NCI-H774 (cell line): ENCODE data around the gene AKAP7.

Source experiments
- DNase-seq: peaks from one replicate; lab custom pipeline; 2025; lab: John Stamatoyannopoulos, UW

The AKAP7 gene

DNA sequence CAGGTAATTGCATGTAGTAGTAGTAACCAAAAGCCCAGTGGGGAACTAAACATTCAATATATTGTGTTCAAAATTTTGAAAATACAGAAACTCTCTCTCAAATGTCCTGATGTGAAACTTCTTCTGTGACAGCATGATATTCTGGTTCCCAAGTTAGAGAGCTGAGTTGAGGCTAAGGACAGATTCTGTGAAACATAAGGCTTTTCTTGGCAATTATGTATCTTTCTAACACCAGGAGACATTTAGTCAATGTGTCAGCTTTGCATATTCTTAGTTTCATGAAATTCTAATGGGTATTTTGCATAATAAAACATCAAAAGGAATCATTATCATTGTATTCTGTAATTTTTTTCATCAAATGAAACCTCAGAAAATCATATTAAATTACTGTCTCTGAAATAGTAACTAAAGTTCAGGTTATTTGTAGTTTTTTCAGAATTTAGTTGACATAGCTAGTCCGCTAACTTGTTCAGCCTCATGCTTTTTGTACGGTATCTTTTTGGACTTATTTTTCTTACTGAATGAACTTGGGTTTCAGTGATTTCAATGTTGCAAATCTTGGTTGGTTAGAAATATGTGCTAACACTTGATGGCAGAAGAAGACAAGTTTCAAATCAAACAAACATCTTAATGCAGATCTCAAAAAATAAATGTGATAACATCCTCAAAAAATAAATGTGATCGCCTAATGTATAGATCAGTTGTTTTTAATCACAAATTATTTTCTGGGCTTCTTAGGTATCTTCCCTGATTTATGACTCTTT lies 70.4 kb downstream of the AKAP7 start:
- no peak for DNase-seq

DNA sequence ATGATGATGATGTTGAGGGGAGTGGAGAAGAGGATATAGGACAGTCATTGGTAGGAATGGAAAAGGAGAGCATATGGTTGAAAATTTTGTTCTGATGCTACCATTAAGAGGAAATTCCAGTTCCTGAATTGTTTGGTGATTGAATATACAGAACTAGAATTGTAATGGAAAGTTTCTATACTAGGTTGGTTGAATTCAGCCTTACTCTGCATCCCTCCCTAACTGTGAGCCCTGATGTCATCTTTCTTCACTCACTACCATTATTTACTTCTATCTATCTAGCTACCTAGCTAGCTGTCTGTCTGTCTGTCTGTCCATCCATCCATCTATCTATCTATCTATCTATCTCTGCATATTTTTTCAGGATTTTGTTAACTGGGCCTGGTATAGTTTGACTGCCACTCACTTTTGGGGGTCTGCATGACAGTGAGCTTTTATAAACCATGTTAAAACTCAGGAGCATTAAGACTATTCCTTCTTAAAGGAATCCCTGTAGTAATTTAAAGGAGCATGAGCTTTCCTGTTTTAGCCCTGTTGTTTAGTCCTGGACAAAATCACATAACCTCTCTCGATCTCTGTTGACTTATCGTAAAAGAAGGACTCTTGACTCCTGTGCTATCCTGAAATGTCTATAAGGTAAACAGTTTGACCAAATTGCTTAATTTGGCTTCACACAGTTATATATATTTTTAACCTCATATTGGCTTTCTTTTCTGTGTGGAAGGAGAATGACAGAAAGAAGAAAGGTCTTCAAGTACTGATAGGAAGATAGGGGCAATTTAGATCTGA lies 71.4 kb downstream of the AKAP7 start:
- DNase-seq: no peak

DNA sequence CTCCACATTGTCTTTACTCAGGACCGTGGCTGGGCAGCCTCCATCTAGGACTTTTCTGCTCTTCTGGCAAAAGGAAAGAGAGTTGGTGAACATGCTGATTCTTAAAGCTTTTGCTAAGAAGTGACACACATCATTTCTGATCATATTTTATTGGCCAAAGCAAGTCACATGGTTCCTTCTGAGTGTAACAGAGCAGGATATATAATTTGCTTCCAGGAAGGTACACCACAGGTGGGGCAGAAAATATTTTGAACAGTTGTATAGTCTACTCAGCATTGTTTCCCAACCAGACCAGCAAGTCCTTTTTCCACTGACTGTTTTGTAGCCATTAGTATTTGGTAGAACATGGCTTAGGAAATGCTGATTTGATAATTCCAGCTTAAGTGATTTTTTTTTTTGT lies 73.5 kb downstream of the AKAP7 start:
- DNase-seq: no peak

DNA sequence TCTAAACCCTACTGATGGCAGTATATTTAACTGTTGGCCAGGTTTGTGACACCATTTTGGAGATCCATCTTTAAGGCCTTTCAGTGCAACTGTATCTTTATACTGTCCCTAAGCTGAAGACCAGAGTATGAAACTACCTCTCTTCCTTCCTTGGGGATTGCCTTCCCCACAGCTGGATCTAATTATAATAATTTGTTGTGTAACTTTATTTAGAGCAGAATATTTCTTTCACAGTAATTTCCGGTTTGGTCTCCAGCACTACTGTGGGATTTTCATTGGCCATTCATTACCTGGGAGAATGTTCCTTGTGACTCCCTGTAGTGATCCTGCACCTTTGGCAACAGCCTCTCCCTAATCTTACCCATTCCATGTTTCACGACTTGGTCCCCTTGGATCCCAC lies 75.2 kb downstream of the AKAP7 start:
- no peak for DNase-seq

DNA sequence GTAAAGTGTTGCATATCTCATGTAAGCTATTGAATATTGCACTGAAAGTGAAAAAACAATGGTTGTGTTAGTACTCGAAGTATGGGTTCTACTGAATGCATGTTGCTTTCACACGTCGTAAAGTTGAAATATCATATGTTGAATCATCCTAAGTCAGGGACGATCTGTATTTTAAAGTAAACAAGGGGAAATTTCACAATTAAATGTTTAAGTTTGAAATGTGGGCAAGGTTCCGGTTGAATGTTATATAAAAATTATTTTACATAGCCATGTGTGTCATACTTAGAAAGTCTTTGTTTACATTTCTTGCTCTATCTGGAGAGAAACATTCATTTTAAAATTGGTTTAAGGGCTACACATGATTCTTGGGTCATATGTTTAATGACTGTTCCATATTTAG lies 76.8 kb downstream of the AKAP7 start:
- DNase-seq: no peak

DNA sequence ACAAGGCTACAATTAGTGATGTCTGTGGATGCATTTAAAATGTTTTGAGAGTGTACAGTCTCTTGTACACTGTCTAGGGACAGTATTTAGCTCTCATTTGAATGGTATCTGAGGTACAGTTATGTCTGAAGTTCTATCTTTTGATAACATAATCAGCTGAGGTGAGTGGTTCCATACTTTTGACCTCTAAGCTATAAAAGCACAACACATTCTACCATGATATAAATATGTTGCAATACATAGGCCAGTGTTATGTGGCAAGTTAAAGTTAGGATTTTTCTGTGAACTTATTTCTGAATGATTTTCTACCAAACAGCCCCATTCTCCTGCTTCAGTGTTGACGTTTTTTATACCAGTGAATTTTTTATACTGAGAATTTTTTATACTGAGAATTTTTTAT lies 77.6 kb downstream of the AKAP7 start:
- no peak for DNase-seq

DNA sequence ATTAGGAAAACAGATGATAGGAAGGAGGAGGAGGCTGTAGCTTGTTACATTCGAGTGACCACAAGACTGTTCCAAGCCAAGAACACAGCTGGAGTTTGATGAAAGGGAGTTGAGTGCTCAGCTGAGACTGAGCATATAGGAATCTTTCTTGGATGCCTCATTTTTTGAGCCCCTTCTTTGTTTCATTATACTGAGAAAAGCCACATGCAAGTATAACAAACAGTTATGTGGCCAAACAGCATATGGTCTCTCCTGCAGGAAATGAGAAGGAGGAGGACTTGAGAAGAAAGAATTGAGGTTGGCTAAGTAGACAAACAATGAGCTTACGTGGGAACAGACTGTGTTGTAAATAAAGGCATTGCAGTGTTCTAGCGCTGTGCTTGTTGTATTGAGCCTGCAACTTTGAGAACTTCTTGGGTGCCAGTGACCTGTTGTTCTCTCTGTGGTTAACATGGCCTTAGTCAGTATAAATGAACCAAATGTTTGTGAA lies 78.3 kb downstream of the AKAP7 start:
- DNase-seq: no peak

DNA sequence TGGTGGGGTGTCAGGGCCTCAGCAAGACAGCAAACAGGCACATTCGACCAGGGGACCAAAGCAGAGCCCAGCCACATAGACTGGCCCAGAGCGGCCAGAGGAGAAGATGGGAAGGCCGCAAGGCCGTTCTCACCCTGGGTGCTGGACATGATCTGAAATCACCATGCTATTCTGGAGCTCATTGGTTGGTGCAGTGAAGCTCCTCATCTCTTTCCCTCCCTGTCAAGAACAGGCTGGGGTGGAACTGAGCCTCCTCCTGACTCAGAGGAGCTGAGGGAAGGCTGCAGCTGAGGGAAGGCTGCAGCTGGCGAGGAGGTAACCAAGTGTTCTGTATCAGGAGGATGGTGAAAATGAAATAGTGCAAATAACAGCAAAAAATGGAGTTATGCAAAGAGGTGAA lies 80.0 kb downstream of the AKAP7 start:
- DNase-seq: no peak

DNA sequence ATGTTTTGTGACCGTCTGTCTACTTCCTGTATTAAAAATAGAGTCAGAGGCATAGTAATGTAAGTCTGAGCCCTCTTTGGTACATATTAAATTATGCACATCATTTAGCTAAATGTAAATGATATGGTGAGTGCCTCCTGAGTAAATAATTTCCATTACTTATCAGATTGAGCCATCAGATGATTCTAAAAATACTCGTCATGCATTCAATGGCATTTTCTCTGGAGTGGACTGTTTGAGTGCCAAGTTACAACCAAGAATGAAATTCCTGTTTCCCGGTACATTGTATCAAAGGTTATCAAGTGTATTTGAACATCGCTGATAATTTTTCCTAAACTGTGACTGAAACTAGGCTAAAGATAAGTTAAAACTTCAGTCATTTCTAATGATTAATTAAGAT lies 81.0 kb downstream of the AKAP7 start:
- no peak for DNase-seq

DNA sequence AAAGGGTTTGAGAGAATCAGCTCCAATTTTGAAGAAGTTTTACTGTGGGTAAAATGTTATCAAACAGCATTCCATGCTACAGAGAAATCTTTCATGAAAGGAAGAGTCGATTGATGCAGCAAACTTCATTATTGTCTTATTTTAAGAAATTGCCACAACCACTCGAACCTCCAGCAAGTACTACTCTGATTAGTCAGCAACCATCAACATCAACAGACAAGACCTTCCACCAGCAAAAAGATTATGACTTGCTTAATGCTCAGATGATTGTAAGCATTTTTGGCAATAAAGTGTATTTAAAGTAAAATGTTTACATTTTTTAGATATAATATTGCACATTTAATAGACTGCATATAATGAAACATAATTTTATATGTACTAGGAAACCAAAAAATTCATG lies 87.5 kb downstream of the AKAP7 start:
- no peak for DNase-seq

DNA sequence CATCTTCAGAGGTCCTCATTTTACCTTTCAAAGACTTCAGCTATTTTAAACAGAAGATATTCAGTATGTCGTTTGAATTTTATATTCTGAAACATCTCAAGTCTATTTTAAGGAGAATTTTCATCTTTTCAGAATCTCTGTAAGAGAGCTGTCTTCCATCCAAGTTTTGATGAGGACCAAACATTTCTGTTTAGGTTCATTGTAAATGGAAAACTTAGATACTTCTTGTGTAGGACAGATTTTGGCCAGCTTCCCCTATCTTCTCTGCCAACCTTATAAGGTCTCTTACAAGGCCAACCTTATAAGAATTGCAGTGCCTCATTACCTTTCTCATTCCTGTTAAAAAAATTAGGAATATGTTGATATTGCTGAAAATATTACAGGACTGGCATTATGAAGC lies 88.1 kb downstream of the AKAP7 start:
- no peak for DNase-seq

DNA sequence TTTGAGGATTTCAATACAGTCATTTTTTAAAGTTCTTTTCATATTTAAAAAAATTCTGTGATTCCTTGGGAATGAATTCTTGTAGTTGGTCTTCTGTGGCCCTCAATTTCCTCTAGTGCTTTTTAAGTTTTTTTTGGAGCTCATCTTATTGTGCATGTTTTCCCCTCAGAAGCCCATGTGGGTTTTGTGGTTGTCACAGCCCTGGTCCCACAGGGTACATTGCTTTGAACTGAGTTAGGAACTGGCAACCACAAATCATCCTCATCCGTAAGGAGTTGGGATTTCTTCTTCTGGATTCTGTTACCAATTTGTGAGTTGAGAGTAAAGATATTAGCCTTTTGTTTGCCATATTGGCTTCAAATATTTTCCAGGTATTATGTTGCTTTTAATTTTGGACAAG lies 89.9 kb downstream of the AKAP7 start:
- DNase-seq: no peak

DNA sequence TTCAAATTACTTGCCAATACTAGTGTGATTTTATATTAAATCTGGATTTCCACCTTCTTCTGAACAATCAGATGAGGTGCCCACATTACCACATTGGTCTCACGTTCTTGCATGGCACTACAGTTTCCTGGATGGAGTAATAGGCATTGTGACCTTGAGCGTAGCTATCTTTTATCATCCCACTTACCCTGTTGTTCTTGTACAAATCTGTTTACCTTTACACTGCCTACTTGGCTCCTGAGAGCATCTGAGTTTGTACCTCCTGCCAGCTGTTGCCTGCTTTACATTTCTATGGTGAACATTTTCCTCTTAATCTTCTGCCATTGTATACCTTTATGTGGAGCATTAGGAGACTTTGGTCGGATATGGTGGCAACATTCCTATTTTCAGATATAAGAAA lies 90.7 kb downstream of the AKAP7 start:
- no peak for DNase-seq

DNA sequence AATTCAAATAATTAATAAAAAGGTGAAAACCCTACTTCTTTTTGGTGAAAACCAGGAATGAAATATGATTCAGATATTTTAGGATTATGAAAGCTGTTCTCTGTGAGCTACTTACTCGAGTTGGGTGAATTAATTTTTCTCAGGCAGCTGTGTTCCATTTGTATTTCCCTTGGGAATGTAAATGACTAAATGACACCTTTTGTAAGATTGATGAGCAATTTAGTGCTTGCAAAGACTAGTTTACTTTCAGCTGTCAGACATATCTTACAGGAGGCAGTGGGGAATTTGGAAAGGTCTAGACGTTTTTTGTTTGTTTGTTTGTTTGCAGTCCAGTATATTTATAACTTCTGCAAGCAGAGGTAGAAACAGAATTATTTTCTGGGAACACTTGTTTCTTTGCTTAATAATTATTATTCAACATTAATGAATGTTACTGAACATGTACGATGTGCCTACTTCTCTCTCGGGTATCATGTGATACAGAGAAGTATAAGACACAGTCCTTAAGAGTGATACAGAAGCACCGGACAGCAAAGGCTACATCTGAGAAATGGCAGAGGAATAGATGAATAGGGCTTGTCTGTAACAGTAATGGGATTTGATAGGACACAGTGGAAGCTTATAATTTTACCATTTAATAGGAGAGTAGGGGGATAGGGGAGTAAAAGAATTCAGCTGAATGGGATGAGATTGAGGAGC lies 91.3 kb downstream of the AKAP7 start:
- no peak for DNase-seq

DNA sequence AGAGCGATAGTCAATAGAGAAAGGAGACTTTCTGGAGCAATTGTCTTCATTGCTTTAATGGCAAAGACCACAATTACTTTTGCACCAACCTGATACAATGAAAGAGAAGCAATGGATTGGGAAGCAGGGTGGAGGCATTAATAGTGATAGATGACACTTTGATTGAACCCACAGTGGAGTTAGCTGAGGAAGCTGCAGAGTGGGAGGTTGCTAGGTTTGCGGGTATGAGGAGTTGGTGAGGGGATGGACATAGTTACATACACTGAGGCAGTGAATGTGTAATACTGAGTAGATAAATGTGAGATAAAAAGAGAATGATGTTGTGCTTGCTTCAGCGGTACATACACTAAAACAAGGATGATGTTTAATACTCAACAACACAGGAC lies 91.9 kb downstream of the AKAP7 start:
- no peak for DNase-seq

DNA sequence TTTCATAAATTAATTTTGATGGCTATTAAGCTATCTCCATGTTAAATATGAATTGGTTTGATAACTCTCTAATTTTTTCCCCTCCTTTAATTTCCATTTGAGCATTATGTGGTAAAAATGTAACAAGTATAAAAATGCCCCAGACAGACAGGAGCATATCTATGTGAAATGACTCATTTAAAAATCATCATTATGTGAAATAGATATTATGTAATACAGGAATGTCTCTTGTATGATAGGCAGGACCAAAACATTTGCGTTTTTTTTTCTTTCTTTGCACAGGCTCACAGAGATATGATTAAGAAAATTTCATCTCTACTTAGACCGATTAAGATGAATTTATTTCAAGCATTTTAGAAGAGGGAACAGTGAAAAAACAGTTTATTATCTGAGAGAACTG lies 95.8 kb downstream of the AKAP7 start:
- no peak for DNase-seq

DNA sequence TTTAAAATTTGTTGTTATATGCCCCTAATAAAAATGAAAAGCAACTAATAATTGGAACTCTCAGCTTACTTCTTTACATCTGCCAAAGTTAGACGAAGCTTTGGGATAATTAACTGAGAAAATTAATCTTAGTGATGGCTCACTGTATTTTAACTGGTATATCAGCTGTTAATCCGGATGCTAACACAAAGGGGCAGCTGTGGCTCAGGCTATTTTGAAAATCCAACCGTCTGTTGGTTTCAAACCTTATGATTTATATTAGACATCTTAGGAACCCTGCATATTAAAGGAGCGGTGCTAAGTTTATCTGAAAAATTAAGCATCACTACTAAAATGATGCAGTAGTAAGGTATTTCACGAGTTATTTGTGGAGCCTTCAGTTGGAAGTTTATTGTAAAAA lies 96.6 kb downstream of the AKAP7 start:
- DNase-seq: no peak

DNA sequence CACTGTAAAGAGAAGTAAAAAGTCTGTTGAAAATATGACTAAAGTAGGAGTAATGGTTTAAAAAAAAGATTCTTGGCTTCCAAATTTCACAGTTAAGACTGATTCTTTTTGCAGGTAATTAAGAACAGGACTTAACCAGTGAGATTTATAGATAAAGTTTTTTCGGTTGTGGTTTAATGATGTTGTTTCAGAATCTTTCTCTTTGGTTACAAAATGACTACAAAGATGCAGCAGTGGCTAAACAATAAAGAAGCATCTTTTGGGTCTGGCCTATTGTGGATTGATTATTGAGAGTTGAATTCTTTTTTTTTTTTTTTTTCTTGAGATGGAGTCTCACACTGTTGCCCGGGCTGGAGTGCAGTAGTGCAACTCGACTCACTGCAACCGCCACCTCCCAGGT lies 109.7 kb downstream of the AKAP7 start:
- DNase-seq: no peak

DNA sequence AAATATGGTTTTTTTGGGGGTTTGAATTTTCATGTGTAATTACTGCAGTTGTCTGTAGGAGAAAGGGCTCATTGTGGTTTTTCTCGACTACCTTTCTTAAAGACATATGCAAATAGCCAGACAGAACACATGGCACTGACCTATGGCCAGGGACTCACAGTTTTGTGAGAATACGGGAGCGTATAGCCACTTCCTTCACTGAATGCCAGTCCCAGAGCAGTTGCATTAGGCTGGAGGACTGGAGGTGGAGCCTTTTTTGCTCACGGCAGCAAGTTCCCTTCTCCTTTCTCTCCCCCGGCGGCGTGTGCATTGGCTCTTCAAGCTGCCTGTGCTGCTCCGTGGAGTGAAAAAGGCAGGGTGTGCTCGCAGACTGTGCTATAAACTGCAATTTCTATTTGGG lies 114.9 kb downstream of the AKAP7 start:
- DNase-seq: no peak

DNA sequence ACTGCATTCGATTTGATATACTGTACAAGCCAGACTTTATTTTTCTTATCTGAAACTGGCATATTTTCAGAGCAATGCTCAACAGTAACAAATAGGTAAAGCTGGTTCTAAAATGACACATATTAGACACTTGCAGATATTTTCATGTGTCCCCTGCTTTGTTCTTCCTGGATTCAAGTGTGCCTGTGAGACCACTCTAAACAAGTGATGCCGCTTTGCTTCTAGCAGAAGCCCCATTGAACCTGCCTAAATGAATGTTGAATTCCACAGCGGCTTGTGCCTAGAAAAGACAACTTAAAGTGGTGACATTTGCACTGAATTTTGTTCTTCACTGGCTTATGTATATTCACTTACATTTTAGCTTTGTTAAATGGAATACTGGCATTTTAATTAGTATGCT lies 115.7 kb downstream of the AKAP7 start:
- no peak for DNase-seq

DNA sequence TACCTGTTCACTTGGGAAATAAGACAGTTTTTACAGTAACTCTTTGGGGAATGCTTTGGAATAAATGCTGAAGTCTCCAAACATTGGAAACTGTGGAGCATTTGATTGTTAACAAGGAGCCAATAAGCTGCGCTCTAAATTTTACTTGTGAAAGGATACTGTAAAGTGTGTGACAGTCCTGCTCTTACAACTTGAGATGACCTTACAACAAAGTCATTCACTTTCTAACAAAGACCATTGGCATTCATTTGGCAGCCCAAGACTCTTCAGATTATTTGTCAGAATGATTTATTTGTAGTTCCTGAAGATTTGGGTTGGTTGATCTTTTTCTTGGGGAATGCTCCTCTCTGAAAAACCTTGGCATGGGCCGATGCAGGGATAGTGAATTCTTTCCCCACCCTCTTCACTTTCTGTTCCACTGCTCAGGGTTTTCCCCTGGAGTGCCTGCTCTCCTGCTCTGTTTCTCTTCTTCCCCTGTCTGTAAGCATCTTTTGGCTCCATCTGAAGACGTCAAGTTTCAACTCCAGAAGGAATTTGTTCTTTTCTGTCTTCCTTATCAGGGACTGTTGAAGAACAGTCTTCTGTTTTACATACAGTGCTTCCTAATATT lies 116.4 kb downstream of the AKAP7 start:
- no peak for DNase-seq

DNA sequence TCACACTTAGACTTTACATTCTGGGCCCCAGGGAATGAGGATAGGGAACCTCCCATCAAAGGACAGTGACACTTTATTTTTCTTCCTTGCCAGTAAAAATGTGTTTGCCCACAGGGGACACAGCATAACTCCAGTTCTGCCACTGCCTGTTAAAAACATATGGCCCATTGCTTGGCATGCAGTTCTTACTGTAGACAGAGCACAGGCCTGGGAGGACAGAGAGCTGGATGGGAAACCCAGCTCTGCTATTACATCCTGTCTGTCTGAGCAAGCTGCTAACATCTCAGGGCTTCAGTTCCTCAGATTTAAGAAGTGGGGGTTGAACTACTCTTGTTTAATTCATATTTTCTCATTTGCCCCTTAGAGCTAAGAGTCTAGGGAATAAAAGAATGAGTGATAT lies 120.2 kb downstream of the AKAP7 start:
- DNase-seq: no peak

DNA sequence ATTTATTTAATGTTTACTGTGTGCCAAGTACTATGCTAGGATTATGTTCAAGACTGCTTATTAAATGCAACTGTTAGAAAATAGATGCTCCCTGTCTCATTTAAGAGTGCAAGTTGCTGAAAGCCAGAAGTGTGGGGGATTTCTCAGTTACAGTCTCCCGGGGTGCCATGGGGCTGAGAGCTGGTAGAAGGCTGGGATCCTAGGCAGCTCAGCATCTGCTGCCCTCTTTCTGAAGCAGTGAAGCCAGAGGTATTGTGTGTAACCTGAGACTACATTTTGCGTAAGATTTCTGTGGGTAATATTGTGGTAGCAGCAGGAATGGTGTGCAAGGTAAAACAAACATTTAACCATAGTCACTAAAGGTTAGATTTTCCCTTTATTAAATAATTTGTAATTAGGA lies 120.6 kb downstream of the AKAP7 start:
- no peak for DNase-seq
